NCI-H146 (cell line): ENCODE data around the gene C3AR1.
A peak's percentile ranks its signal among the peaks of the same experiment; 100 is the strongest.
"Not testable (repeated sequence)": the region's sequence is repeated elsewhere in the genome, so short reads cannot be mapped to it uniquely, and the experiment has no call there.

Experiments
- DNase-seq: peaks from one replicate; lab custom pipeline; 2025; lab: John Stamatoyannopoulos, UW

Gene C3AR1

DNA sequence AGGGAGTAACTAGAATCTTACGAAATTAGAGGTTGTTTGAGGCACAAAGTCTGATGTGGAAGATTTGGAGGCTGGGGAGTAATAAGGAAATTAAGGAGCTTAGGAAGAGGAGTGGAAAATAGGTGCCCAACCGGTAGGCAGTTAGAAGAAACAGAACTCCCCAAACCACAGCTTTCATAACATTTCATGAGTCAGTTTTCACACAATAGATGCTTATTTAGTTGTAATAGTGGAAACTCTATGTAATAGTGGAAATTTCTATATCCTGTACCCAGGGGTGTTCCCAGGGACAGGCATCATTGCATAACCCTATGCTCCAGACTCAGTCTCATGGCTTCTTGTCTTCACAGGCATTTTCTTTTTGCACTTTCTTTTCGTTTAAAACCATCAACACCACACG lies 8.3 kb downstream of the C3AR1 start:
- no peak for DNase-seq

DNA sequence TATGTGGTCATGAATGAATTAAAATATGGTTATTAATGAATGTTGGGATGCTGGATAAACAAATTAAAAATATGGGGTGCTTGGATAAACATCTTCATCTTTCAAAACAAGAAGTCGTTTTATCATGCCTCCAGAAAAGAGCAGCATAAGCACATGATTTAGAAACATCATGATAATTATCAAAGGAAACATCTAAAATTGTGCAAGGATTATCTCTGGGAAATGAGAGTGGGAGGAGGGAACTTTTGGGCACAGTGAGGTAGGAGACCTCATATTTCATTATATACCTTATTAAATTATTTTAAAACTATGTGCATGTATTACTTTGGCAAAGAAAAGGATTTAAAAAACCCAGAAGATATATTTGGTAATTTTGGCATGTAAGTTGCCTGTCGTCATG lies 8.9 kb downstream of the C3AR1 start:
- no peak for DNase-seq

- DNase-seq, result no peak
Measured at GRCh38 chr12:8054816-8055215, 11.3 kb downstream of the C3AR1 start.

- no peak for DNase-seq
Measured at GRCh38 chr12:8052679-8053078, 13.5 kb downstream of the C3AR1 start.

GRCh38 chr12:8050600-8051250 lies 15.4 kb downstream of the C3AR1 start:
- no peak for DNase-seq

GRCh38 chr12:8048906-8049305 lies 17.3 kb downstream of the C3AR1 start:
- no peak for DNase-seq

- no peak for DNase-seq
Measured at GRCh38 chr12:8047842-8048241, 18.3 kb downstream of the C3AR1 start.

GRCh38 chr12:8045952-8046944 lies 19.9 kb downstream of the C3AR1 start:
- peak; percentile 85 for DNase-seq

GRCh38 chr12:8040791-8041190 lies 25.4 kb downstream of the C3AR1 start:
- no peak for DNase-seq

- peak; percentile 95 for DNase-seq
Measured at GRCh38 chr12:8038659-8039114, 27.5 kb downstream of the C3AR1 start.

- no peak for DNase-seq
Measured at GRCh38 chr12:8037947-8038346, 28.2 kb downstream of the C3AR1 start.

GRCh38 chr12:8037046-8037663 lies 29.0 kb downstream of the C3AR1 start:
- DNase-seq, result no peak

- no peak for DNase-seq
Measured at GRCh38 chr12:8036346-8036745, 29.8 kb downstream of the C3AR1 start.

- DNase-seq, result no peak
Measured at GRCh38 chr12:8035440-8036010, 30.6 kb downstream of the C3AR1 start.

GRCh38 chr12:8034802-8035201 lies 31.4 kb downstream of the C3AR1 start:
- no peak for DNase-seq

DNA sequence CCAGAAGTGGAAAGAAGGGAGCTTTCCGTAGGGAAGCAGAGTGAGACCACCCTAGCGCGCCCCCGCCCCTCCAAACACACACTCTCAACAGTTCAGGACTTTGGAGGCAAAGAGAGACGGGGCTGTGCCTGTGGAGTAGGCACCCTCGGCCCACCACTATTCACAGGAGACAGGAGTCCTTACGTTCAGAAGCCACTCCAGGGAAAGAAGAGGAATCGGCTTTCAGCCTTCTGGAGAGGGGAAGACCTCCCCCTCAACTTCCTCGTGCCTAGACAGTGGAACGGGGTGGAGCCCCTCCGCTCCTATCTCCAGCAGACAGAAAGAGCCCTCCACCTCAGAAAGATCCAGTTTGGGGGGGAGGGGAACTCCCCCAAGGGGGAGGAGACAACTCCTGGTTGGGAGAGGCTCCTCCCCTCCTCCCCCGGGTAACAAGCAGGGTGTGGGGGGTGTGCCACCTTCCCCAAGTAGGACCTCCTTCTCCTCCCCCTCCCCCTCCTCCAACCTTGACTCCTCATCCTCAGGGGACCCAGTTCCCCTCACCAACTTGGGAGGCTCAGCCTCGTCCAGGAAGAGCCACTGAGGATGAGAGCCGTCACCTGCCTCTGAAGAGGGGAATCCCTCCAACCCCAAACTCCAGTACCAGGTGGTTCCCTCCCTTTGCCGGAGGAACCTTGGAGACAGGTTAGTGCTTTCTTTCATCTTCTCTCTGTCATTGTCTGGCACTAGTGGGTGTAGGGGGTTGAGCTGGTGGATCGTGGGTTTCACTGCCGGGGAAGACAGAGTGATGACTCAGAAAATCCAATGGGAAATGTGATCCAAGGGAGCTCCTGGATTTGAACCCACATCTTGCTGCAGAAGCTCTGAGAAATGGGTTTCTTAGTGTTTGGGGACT lies 32.8 kb downstream of the C3AR1 start:
- peak; percentile 63 for DNase-seq

DNA sequence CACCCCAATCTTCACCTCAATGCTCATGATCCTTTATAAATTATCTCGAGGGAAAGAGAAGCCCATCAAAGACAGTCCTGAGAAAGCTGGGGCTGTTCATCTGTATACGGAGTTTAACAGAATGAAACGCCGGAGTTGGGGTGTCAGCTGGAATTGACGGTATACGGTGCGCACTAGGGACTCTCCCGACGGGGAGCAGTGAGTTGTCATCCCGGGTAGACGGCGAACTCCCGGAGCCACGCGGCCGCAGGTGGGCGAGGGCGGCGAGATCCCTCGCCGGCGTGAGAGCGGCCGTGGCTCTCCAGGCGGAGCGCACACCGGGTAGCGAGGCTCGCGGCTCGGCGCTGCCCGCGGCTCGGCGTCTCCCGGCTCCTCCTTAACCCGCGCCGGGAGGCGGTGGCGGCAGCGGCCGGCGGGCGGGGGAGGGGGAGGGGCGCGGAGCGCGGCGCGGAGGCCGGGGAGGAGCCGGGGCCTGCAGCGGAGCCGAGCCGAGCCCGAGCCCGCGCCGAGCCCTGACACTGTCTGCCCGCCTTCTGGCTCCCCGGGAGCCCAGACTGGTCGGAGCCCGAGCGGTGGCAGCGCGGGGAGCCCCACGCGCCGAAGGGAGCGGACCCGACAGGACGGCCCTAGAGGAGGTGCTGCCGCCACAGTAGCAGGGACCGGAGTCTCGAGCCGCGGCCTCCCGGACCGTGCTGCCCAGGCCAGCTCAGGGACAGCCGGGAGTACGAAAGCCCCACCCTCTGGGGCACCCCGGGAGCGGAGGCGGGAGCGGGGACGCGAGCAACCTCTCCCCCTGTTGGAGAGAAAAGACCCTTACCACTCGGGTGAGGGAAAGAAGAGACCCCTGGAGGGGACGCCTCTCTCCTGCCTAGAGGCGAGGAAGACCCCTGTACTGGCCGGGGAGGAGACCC lies 33.7 kb downstream of the C3AR1 start, which contains the start of gene FOXJ2:
Gene FOXJ2 (plus strand): TSS at position 475 of the 911 bp plus-strand sequence. CDS start 7,117 bp downstream, outside the sequence.
- DNase-seq, result peak; percentile 82

DNA sequence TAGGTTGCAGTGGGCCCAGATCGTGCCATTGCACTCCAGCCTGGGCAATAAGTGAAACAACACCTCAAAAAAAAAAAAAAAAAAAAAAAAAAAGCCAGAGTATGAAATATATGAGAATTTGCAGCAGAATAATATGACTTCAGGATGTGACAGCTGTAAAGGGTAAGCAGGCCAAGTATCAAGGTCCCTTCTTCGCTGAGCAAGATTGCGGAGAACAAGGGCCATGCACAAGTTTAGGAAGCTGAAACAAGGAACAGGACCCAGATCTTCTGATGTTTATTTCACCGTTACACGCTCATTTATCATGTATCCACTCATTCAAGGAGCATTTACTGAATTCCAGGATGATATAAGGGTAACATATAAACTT lies 34.3 kb downstream of the C3AR1 start:
- DNase-seq, result peak; percentile 11

DNA sequence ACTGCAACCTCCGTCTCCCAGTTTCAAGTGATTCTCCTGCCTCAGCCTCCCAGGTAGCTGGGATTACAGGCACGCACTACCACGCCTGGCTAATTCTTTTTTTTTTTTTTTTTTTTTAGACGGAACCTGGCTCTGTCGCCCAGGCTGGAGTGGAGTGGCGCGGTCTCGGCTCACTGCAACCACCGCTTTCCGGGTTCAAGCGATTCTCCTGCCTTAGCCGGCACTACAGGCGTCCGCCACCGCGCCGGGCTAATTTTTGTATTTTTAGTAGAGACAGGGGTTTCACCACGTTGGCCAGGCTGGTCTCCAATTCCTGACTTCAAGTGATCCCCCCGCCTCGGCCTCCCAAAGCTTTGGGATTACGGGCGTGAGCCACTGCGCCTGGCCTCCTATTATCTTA lies 35.1 kb downstream of the C3AR1 start:
- DNase-seq, result not testable (repeated sequence)

DNA sequence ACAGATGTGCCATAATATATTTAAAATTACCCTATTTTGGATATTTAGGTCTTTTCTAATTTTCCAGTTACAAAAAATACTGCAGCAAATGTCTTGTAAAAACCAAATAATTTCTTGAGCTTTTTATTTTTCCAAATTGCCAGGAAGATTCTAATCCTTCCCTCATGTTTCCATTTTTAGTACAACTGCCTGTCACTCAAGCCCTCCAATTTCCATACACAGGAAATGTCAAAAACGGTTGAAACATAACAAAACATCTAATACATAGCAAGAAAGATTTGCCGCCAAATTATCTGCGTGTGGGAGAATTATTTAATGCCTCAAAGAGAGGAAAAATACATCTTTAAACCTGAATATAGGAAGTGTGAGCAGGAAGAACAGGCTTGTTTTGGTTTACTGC lies 36.0 kb downstream of the C3AR1 start:
- DNase-seq, result no peak
